GM12873 (cell line): ENCODE results near the gene LRRC66.

ENCODE experiments used
- CTCF ChIP-seq: IDR thresholded peaks from 2 replicates; pipeline ENCODE4 v1.5.1; 2012; ENCODE audit warnings: low read depth, mild to moderate bottlenecking, moderate library complexity, low read length, control low read depth; ENCODE audit not compliant: insufficient read depth; ENCODE audit errors: missing control alignments

The LRRC66 gene

GRCh38 chr4:52036886-52037530 lies 16.8 kb upstream of the LRRC66 start:
- TF ChIP-seq CTCF, result no peak

GRCh38 chr4:52035190-52035589 lies 15.0 kb upstream of the LRRC66 start:
- TF ChIP-seq CTCF, result no peak

- TF ChIP-seq CTCF, result no peak
These were observed 11.8 kb upstream of the LRRC66 start for GRCh38 chr4:52032005-52032404.

- TF ChIP-seq CTCF, result no peak
These were observed 8.8 kb upstream of the LRRC66 start for GRCh38 chr4:52028970-52029369.

GRCh38 chr4:52017814-52018213 lies 2.3 kb downstream of the LRRC66 start:
- no peak for TF ChIP-seq CTCF

- TF ChIP-seq CTCF, result no peak
These were observed 3.2 kb downstream of the LRRC66 start for GRCh38 chr4:52016981-52017380.

- TF ChIP-seq CTCF, result no peak
These were observed 4.8 kb downstream of the LRRC66 start for GRCh38 chr4:52015366-52015765.
